ENCODE measurements around the gene ACAD11. TPM values are rescaled to one million over a fixed set of nuclear protein-coding genes. Genes with fewer than 3 reads are reported as not detected.

Gene ACAD11, protein sequence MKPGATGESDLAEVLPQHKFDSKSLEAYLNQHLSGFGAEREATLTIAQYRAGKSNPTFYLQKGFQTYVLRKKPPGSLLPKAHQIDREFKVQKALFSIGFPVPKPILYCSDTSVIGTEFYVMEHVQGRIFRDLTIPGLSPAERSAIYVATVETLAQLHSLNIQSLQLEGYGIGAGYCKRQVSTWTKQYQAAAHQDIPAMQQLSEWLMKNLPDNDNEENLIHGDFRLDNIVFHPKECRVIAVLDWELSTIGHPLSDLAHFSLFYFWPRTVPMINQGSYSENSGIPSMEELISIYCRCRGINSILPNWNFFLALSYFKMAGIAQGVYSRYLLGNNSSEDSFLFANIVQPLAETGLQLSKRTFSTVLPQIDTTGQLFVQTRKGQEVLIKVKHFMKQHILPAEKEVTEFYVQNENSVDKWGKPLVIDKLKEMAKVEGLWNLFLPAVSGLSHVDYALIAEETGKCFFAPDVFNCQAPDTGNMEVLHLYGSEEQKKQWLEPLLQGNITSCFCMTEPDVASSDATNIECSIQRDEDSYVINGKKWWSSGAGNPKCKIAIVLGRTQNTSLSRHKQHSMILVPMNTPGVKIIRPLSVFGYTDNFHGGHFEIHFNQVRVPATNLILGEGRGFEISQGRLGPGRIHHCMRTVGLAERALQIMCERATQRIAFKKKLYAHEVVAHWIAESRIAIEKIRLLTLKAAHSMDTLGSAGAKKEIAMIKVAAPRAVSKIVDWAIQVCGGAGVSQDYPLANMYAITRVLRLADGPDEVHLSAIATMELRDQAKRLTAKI
- total RNA-seq (2021; ENCODE audit: unreplicated experiment) (15.4 TPM), Bru-seq, nascent RNA (percentile 66 among the genes with signal in this experiment), BruChase-seq, experiment 1, labeled RNA remaining after a 2-hour chase (percentile 86 among the genes with signal in this experiment), BruChase-seq, experiment 2, labeled RNA remaining after a 6-hour chase (percentile 88 among the genes with signal in this experiment)
- 11.4 TPM for polyA plus RNA-seq (2012; ENCODE audit: insufficient read length)
- long read RNA-seq, full-length matches to known transcripts, result 12 of 23 reads
- long read RNA-seq, partial matches to known transcripts, result 3 of 23 reads
- long read RNA-seq, other reads (novel, unspliced or antisense), result 8 of 23 reads

GRCh38 chr3:132659365-132660051 lies at the start of gene ACAD11:
ACAD11 (minus strand) TSS chr3:132659809; CDS start chr3:132659751, 58 bp downstream.
- TF ChIP-seq SIN3A (IDR thresholded peaks at IDR 0.05; ENCODE audit: borderline replicate concordance, insufficient read depth, low read depth, low read length) (0 out of 2 replicates have a peak, but pooled peaks have one; percentile 53), TCF7L2 (IDR thresholded peaks at IDR 0.05; ENCODE audit: low read depth, low read length) (no peak; the same call in 1 of the 2 replicates), POLR2AphosphoS5 (IDR thresholded peaks at IDR 0.05; ENCODE audit: low read depth, low read length) (no peak; the same call in 1 of the 2 replicates)
- TF ChIP-seq, protein P1, sequence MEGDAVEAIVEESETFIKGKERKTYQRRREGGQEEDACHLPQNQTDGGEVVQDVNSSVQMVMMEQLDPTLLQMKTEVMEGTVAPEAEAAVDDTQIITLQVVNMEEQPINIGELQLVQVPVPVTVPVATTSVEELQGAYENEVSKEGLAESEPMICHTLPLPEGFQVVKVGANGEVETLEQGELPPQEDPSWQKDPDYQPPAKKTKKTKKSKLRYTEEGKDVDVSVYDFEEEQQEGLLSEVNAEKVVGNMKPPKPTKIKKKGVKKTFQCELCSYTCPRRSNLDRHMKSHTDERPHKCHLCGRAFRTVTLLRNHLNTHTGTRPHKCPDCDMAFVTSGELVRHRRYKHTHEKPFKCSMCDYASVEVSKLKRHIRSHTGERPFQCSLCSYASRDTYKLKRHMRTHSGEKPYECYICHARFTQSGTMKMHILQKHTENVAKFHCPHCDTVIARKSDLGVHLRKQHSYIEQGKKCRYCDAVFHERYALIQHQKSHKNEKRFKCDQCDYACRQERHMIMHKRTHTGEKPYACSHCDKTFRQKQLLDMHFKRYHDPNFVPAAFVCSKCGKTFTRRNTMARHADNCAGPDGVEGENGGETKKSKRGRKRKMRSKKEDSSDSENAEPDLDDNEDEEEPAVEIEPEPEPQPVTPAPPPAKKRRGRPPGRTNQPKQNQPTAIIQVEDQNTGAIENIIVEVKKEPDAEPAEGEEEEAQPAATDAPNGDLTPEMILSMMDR (IDR thresholded peaks at IDR 0.05), result peak; percentile 81
- TF ChIP-seq, protein P2, sequence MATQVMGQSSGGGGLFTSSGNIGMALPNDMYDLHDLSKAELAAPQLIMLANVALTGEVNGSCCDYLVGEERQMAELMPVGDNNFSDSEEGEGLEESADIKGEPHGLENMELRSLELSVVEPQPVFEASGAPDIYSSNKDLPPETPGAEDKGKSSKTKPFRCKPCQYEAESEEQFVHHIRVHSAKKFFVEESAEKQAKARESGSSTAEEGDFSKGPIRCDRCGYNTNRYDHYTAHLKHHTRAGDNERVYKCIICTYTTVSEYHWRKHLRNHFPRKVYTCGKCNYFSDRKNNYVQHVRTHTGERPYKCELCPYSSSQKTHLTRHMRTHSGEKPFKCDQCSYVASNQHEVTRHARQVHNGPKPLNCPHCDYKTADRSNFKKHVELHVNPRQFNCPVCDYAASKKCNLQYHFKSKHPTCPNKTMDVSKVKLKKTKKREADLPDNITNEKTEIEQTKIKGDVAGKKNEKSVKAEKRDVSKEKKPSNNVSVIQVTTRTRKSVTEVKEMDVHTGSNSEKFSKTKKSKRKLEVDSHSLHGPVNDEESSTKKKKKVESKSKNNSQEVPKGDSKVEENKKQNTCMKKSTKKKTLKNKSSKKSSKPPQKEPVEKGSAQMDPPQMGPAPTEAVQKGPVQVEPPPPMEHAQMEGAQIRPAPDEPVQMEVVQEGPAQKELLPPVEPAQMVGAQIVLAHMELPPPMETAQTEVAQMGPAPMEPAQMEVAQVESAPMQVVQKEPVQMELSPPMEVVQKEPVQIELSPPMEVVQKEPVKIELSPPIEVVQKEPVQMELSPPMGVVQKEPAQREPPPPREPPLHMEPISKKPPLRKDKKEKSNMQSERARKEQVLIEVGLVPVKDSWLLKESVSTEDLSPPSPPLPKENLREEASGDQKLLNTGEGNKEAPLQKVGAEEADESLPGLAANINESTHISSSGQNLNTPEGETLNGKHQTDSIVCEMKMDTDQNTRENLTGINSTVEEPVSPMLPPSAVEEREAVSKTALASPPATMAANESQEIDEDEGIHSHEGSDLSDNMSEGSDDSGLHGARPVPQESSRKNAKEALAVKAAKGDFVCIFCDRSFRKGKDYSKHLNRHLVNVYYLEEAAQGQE (IDR thresholded peaks at IDR 0.05; ENCODE audit: insufficient read depth in 1 of 2, low read depth in 2 of 2, low read length in 1 of 2), result no peak
- H3K27ac ChIP-seq (ENCODE audit: low read length), result peak within 1 kb of the TSS; percentile 87
- BruUV-seq (replicated peaks), result no TSS peak
- H3K36me3 ChIP-seq (ENCODE audit: control insufficient read depth, insufficient read depth, low read length), result no peaks in the 10 kb centered on the region; the same call in 1 of the 2 replicates
- POLR2A ChIA-PET, result interaction anchor here (0.6 to 0.7 kb wide), 2 partner anchors 24 to 1712 kb away, joined by 3 read pairs; no protein-coding TSS in a partner anchor
- no peaks in the 10 kb centered on the region for H3K9me3 ChIP-seq (ENCODE audit: control insufficient read depth, insufficient read depth, low read depth, low read length)
- in situ Hi-C loops (cut with HindIII; ENCODE audit: low pct_unique_long_range_greater_than_20kb, low sequenced_read_pairs), result no loop called here
- no peaks in the 10 kb centered on the region for H3K27me3 ChIP-seq (ENCODE audit: control insufficient read depth, insufficient read depth, low read length)
- DNase-seq (ENCODE audit: low read depth, low spot score) (peak; percentile 73), ATAC-seq (peak; percentile 91)
- intact Hi-C loops (cut with micrococcal nuclease; ENCODE audit: unreplicated experiment), result no loop called here
- peaks cover 21% of the 10 kb centered on the region for H3K4me1 ChIP-seq (ENCODE audit: control insufficient read depth, insufficient read depth, low read length)
- CTCF ChIA-PET, result interaction anchor here (0.8 to 1.4 kb wide), 2 partner anchors 11 to 17 kb away, joined by 4 to 5 read pairs; no protein-coding TSS in a partner anchor
- peak within 1 kb of the TSS; percentile 80 to 93 for H3K4me3 ChIP-seq (ENCODE audit: low read depth in 2 of 2, low read length in 2 of 2)

DNA sequence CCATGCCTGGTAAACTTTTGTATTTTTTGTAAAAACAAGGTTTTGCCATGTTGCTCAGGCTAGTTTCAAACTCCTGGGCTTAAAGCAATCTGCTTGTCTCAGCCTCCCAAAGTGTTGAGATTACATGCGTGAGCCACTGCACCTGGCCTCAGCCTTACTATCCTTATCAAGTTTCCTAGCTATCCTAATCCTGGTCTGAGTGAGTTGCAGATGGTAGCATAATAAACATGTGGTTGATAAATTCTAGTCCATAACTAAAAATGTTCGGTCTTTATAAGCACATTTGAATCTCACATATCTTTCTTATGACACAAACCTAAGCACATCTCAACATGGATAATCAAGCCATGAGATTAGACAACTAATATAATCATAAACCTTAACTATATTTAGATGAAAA lies 44.1 kb upstream of the ACAD11 start:
- ChIA-PET CTCF (no interaction called here), POLR2A (no interaction called here)
- H3K36me3 ChIP-seq (ENCODE audit: control insufficient read depth, insufficient read depth, low read length), result peaks cover 48% of the 10 kb centered on the region
- intact Hi-C loops (cut with micrococcal nuclease; ENCODE audit: unreplicated experiment), result no loop called here
- H3K4me3 ChIP-seq (ENCODE audit: low read depth in 2 of 2, low read length in 2 of 2), result no peak overlapping the region
- ATAC-seq (no peak), DNase-seq (ENCODE audit: low read depth, low spot score) (no peak)
- in situ Hi-C loops (cut with HindIII; ENCODE audit: low pct_unique_long_range_greater_than_20kb, low sequenced_read_pairs), result no loop called here
- H3K27ac ChIP-seq (ENCODE audit: low read length), result no peak overlapping the region
- TF ChIP-seq POLR2AphosphoS5 (IDR thresholded peaks at IDR 0.05; ENCODE audit: low read depth, low read length), result no peak
- no peak for TF ChIP-seq TCF7L2 (IDR thresholded peaks at IDR 0.05; ENCODE audit: low read depth, low read length)
- TF ChIP-seq, protein P2 (IDR thresholded peaks at IDR 0.05; ENCODE audit: insufficient read depth in 1 of 2, low read depth in 2 of 2, low read length in 1 of 2), result no peak
- TF ChIP-seq, protein P1 (IDR thresholded peaks at IDR 0.05), result no peak
- TF ChIP-seq SIN3A (IDR thresholded peaks at IDR 0.05; ENCODE audit: borderline replicate concordance, insufficient read depth, low read depth, low read length), result no peak
- H3K9me3 ChIP-seq (ENCODE audit: control insufficient read depth, insufficient read depth, low read depth, low read length), result no peaks in the 10 kb centered on the region
- no TSS peak for BruUV-seq (replicated peaks)
- H3K4me1 ChIP-seq (ENCODE audit: control insufficient read depth, insufficient read depth, low read length), result no peaks in the 10 kb centered on the region
- H3K27me3 ChIP-seq (ENCODE audit: control insufficient read depth, insufficient read depth, low read length), result no peaks in the 10 kb centered on the region
